HL-60/S4 treated with retinoic acid at 250 ng/mL for 4 days and 3 days (cell line): Measurements from ENCODE around the gene COX7B.
"Not testable (repeated sequence)": the region's sequence is repeated elsewhere in the genome, so short reads cannot be mapped to it uniquely, and the experiment has no call there.

Source experiments
- in situ Hi-C: fragments of 300-500 bp; cut with MboI; formaldehyde crosslinking; loops from 2 replicates; pipeline ENCODE4 v1.7.0; 2022; ENCODE audit warnings: low sequenced_read_pairs

Gene COX7B

DNA sequence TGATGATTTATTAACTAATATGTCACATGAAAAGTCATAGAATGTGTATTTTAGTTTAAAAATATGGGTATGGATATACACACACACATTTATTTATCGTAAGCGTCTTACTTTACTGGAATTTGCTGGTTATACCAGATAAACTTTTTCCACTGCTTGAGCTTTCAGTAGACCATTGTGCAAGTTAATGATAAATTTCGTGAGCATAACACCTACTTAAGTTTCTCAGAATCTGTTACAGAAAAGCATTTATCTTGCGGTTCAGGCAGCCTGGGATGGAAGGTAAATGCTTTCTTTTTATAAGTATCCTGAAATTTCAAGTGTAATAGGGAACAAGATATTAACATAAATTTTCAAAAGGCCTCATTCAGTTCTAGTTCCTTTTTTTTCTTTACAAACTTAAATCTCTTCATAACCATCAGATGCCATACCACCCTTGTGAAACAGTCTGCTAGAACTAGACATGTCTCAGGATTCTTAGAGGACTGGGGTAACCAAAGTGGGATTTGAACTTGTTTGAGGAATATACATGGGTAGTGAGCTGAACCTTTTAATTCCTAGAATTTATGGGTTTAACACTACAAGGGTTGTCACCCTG is 38.9 kb downstream of the COX7B start:
- in situ Hi-C loops: no loop called here

DNA sequence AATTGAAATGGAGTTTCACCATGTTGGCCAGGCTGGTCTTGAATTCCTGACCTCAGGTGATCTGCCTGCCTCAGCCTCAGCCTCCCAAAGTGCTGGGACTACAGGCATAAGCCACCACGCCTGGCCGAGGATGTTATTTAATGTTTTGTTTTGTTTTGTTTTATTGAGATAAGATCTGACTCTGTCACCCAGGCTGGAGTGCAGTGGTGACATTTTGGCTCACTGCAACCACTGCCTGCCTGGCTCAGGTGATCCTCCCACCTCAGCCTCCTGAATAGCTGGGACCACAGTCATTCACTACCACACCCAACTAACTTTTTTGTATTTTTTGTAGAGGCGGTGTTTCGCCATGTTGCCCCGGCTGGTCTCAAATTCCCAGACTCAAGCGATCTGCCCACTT is 45.8 kb downstream of the COX7B start:
- in situ Hi-C loops: not testable (repeated sequence)

DNA sequence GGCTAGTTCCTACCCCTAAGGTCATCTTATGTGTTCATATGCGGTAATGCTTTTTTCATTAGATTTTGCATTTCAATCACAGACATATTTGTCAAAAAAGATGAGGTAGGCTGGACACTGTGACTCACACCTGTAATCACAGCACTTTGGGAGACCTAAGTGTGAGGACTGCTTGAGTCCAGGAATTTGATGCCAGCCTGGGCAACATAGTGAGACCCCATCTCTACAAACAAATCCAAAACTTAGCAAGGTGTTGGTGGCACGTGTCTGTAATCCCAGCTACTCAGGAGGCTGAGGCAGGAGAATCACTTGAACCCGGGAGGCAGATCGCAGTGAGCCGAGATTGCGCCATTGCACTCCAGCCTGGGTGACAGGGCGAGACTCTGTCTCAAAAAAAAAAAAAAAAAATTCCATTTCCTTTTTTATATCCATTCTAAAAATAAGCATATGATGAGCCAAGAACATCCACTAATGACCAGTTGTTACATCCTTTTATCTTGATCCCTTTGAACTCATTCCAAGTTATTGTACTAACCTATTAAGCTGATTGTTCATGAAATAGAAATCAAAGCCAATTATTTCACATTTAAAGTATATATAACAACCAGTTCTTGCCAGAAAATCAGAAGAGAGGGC is 46.8 kb downstream of the COX7B start:
- in situ Hi-C loops: no loop called here

DNA sequence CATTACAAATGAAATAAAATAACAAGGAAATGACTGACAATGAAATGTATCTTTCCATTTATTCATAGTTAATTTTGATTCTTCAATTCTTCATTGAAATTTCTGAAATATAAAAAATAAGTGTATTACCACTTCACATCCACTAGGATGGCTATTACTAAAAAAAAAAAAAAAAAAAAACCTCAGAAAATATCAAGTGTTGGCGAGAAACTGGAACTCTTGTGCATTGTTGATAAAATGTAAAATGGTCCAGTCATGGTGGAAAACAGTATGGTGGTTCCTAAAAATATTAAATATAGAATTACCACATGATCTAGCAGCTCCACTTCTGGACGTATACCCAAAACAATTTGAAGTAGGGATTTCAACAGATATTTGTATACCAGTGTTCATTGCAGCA is 47.3 kb downstream of the COX7B start:
- in situ Hi-C loops: no loop called here

DNA sequence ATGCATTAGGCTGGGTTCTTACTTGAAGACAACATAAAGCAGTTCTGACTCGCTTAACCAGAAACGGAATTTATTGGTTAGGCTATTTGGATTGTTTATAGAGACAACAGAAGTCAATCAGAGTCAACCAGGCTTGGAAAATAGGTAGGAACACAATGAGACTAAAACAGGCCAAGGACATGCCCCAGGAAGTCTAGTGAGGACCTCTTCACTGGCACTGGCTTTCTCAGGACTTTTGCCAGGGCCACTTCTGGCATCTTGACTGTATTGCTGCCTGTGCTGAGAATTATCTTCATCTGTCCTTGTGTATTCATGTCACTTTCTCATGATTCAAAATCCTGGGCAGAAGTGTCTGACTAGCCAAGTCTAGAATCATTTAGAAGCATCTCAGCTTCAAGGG is 50.6 kb downstream of the COX7B start:
- in situ Hi-C loops: no loop called here

DNA sequence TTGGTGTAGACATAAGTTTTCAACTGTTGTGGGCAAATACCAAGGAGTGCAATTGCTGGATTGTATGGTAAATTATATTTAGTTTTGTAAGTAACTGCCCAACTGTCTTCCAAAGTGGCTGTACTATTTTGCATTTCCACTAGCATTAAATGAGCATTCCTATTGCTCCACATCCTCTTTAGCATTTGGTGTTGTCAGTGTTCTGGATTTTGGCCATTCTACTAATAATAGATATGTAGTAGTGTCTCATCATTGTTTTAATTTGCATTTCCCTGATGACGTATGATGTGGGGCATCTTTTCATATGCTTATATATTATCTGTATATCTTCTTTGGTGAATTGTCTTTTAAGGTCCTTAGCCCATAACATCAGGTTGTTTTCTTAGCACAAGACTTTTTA is 52.9 kb downstream of the COX7B start:
- in situ Hi-C loops: no loop called here

DNA sequence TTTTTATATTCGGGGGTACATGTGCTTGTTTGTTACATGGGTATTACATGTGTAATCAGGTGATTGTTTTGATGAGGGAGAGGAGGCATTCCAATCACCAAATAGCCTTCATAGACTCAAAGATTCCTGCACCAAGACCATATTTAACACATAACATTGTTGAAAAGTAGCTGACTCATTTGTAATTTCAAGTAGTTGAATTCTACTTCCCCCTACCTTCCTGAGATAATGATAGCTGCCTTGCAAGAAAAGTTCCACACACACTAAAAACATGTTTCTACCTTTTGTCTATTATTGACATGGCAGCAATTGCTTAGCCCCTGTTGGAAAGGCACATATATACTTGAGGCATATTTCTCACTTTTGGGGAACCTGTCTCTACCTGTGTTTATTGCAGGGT is 54.0 kb downstream of the COX7B start:
- in situ Hi-C loops: no loop called here

DNA sequence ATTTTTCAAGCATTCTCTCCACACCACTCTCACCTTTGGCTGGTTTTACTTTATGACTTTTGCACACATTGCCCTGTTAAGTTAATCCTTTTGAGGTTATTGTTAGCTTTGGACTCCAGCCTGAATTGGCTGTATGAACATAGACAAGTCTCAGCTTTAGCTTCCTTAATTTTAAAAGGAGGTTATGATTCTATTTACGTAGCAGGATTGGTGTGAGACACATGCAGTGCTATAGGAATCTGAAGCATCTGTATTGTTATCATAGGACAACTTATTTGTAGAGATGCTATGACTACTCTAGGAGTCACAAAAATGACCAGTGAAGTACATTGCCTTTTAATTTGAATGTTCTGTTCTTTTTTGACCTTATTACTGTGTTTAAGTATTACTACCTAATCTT is 54.4 kb downstream of the COX7B start:
- in situ Hi-C loops: no loop called here
